NCI-H510A treated with DMSO at 0.1 percent for 48 hours (cell line): ENCODE measurements around the gene ANKRD28.
"Not testable (repeated sequence)": the region's sequence is repeated elsewhere in the genome, so short reads cannot be mapped to it uniquely, and the experiment has no call there.

ENCODE experiments used
- DNase-seq: peaks from one replicate; lab custom pipeline; 2025; lab: John Stamatoyannopoulos, UW

The ANKRD28 gene

DNA sequence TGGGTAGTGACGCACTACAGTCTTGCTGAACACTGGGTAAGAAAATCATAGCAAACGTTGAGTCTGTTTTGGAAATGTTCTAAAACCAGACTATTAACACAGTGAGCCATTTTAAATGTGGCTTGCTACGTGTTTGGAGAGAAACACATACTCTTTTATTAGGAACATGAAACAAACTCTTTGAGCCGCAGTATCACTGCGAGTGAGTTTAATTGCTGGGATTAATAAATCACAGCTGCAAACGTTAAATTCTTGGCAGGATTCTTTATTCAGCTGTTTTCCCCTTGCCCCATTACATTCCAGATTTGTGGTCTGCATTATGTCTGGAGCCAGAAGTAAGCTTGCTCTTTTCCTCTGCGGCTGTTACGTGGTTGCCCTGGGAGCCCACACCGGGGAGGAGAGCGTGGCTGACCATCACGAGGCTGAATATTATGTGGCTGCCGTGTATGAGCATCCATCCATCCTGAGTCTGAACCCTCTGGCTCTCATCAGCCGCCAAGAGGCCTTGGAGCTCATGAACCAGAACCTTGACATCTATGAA lies 162.6 kb downstream of the ANKRD28 start:
- no peak for DNase-seq

DNA sequence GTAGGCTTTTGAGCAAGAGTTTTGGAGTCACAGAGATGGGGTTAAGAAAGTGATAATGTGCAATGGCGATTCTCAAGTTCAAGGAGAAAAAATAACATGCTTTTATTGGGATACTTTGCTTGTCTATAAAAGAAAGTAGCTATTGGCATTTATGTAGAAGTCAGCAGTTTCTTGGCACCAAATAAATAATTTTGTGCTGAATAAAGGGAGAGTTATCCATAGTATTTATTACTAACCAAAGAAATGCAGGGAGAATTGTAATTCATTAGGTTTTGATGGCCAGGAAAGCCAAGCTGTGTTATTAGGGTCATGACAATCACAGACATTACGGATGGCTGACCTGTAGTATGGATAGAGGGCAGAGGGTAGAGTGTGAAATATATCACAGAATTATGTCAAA lies 163.1 kb downstream of the ANKRD28 start:
- DNase-seq = no peak

DNA sequence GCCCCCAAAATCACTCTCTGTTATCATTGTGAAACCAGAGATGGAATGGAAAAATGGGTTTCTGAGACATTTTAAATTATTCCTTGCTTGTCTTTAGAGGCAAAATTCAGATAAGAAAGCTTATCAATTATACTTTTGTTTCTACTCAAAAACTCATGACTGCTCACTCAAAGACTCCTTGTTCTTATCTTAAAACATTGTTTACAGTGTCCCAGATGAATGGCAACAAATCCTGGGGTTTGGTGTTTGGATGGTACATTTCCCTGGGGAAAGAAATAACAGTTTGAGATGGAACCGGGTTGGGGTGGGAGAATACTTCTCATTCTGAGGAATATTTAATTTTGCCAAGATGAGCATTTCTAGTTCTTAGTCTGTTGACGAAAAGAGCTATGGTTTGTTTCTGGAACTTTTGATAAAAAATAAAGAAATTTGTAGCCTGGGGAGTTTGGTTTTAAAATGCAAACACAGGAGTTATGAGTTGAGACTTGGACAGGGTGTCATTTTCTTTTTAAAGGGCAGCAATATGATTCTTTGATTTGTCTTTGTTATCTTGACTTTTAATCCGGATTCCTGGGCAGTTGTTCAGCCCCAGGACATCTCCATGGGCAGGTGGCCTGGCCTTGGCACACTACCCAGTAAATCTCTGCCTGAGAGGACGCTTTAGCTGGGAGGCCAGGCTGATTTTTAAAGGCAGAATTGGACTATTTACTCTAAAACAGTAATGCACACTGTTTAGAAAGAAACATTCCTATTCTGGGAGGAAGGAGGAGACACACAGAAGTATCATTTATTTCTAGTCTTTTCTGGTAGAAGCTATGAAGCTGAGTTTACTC lies 163.8 kb downstream of the ANKRD28 start:
- DNase-seq = no peak

DNA sequence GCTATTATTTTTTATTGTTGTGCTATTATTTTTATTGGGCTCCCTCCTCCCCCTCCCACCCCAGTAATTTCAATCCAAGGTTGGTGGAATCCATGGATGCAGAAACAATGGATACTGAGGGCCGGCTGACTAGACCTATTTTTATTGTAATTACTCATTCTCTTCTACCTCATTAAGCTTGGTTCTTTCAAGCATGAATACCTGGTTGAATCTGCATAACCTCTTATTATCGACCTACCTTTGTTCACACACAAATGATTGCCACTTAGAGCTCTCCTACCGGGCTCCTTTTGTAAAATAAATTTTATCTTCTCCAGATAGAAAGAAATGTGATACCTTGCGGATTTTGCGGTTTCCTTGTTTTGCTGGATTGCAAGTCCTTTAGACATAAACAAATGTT lies 164.6 kb downstream of the ANKRD28 start:
- no peak for DNase-seq

DNA sequence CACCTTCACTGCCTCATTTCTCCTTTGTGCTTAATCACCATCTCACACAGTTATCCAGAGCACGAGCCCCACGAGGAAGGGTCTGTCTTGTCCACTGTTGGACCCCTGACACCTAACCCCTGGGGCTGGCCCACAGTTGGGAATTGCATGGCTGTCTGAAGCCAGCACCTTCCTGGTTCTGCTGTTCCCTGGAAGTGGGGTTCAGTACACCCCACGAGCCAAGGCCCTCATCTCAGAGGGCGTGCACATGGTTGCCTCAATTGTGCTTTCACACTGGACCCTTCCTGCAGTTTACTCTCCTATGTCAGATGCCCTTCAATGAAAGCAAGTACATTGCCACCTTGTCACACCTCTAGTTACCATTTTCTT lies 165.6 kb downstream of the ANKRD28 start:
- DNase-seq = no peak

DNA sequence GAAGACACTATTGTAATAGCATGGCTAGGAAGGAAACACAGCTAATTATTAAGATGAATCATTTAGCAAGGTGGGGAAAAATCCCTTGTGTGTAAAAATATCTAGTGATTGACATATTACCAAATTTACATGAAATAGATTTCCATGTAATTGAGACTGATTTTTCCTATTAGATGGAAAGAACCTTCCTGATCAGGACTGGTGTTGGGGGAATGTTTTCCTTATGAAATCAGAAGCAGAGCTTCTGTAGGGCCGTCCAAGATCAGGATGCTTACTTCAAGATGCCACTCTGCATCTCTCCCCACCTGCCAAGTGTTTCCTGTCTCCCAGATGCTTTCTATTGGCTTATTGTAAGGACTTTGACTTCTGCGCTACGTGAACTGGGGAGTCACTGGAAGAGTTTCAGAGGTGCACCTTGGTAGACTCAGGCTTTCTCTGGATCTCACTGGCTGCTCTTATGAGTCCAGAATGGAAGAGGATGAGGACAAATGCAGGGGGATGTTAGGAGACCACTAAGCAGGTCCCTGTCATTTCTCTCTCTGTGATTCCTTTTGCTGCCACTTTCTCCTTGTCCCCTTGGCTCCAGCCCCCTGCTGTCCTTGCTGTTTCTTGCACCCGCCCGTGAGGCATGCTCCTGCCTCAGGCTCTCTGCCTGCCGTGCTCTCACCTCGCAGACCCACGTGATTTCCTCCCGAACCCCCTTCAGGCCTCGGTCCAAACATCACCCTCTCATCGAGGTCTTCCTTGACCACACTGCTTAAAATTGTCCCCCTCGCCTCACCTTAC lies 166.2 kb downstream of the ANKRD28 start:
- no peak for DNase-seq

DNA sequence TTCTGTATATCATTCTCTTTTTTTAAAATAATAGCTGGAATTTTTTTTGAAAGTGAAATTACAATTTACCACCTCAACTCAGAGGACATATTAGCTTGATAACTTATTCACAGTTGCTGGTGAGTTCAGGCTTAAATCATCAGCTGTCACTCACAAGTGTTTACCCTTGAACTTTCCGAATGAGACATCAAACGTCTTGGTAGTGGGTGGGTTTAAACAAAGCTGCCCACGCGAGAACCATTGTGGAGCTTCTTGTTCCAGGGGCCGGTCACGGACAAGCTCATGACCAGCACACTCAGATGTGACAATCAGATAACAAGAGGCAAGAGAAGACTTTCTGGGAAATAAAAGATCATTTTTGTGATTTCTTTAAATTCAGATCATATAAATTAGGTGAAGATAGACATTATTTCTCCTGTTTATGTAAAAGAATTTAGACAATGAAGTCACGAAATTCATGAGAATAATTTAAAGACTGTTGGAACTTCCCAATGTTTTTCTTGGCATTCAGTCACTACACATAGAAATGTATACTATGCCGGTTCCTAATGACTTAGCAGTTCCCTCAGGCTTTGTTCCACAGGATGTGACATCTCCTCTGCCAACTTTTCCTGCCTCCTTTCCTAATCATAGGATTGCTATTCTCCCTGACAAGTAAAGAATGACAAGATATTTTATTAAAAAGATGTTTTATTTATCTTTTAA lies 167.0 kb downstream of the ANKRD28 start:
- peak; percentile 8 for DNase-seq

DNA sequence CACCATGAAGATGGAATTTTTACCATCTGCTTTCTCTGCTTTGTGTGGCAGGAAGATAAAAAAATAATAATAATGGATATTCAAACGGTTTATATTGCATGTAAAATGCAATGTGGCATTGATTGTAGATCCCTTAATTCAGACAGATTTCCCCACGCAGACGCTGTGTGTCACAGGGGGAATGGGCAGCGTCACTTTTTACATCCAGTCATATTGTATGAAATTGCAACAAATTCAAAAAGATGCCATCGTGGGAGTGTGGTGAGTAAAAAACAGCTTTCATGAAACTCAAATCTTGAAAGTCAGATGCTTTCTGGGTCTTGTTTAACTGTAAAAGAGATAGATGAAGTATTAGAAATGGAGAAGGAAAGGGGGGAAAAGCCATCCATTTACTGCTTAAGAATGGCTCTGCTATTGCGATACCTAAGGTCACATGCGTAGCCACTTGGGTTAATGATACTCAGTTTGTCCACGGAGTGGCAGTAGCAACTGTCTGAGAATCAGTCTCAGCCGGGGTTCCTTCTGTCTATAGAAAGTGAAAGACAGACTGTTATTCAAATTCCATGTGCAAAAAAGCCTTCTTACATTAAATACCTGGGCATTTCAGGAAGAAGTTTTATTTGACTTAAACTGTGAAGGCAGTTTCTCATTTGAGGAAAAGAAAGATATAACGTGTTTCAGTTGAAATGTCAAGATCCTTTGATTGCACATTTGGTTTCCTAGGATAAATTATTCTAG lies 167.8 kb downstream of the ANKRD28 start:
- DNase-seq = peak; percentile 49

DNA sequence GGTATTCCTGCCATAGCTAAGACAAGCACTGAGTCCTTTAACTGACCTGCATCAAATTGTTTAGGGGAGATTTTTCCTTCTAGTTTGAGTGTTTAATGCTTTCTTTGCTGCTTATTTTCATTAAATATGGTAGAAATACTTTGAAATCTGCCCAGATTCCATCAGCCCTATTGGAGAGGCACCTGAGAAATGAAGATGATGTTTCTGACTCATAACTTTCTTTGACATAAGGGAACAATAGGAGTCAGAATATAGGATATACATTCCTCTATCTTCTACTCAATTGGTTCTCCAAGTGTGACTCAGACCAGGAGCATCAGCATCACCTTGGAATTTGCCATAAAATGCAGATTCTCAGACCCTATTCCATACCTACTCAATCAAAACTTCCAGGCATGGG lies 168.8 kb downstream of the ANKRD28 start:
- DNase-seq = no peak

DNA sequence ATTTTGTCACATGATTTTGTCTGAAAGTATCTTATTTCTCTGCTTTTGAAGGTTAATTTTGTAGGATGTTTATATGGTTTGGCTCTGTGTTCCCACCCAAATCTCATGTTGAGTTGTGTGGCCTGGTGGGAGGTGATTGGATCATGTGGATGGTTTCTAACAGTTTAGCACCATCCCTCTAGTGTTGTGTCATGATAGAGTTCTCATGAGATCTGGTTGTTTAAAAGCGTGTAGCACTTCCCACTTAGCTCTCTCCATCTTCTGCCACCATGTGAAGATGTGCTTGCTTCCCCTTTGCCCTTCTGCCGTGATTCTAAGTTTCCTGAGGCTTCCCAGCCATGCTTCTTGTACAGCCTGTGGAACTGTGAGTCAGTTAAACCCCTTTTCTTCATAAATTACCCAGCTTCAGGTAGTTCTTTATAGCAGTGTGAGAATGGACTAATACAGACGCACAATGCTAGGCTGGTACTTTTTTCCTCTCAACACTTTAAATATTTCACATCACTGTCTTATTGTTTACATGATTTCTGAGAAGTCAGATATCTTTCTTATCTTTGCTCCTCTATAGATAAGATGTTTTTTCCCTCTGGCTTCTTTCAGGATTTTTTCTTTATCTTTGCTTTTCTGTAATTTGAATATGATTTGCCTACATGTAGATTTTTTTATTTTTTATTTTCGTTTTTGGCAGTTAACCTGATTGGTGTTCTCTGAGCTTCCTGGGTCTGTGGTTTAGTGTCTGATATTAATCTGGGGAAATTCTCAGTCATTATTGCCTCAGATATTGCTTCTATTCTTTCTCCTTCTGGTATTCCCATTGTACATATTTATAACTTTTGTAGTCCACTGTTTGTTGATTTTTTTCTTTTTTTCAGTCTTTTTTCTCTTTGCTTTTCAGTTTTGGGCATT lies 174.0 kb downstream of the ANKRD28 start:
- no peak for DNase-seq

DNA sequence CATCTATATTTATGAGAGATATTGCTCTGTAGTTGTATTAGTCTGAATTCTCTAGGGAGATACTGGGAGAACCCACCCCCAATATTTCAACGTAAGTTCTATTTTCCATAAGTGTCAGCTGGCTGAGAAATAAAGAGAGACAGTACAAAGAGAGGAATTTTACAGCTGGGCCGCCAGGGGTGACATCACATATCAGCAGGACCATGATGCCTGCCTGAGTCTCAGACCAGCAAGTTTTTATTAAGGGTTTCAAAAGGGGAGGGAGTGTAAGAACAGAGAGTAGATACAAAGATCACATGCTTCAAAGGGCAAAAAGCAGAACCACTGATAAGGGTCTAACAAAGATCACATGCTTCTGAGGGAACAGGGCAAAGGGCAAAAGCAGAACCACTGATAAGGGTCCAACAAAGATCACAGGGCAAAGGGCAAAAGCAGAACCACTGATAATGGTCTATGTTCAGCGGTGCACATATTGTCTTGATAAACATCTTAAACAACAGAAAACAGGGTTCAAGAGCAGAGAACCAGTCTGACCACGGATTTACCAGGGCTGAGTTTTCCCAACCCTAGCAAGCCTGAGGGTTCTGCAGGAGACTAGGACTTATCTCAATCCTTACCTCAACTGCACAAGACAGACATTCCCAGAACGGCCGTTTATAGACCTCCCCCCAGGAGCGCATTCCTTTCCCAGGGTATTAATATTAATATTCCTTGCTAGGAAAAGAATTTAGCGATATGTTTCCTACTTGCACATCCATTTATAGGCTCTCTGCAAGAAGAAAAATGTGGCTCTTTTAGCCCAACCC lies 177.9 kb downstream of the ANKRD28 start:
- not testable (repeated sequence) for DNase-seq
